Progenitor cell of endocrine pancreas (in vitro differentiated cells): ENCODE measurements around the gene SCUBE3. TPM values are rescaled to one million over a fixed set of nuclear protein-coding genes. Genes with fewer than 3 reads are reported as not detected.

Experiments
- DNase-seq: peaks from one replicate; pipeline ENCODE4 v3.0.0; 2021; ENCODE audit warnings: low spot score; ENCODE audit not compliant: unreplicated experiment
- H3K27ac Mint-ChIP-seq: 2 replicates; pipeline ENCODE4 v1.8.0; 2021; ENCODE audit warnings: mild to moderate bottlenecking, moderate library complexity, mixed read lengths
- H3K27me3 Mint-ChIP-seq: 2 replicates; pipeline ENCODE4 v1.8.0; 2021; ENCODE audit warnings: mixed read lengths
- H3K36me3 Mint-ChIP-seq: 2 replicates; pipeline ENCODE4 v1.8.0; 2022; ENCODE audit warnings: mixed read lengths; ENCODE audit not compliant: insufficient read depth
- H3K4me1 Mint-ChIP-seq: 2 replicates; pipeline ENCODE4 v1.8.0; 2021; ENCODE audit warnings: low read depth, mixed read lengths
- H3K4me3 Mint-ChIP-seq: 2 replicates; pipeline ENCODE4 v1.8.0; 2021; ENCODE audit warnings: low read depth, mild to moderate bottlenecking, moderate library complexity, mixed read lengths
- H3K9me3 Mint-ChIP-seq: 2 replicates; pipeline ENCODE4 v1.8.0; 2021; ENCODE audit warnings: low read depth, mixed read lengths
- total RNA-seq: library from RNA; stranded (reverse); gene quantifications from 2 replicates; pipeline ENCODE4 v1.2.1, GENCODE V29; 2021
- TF ChIP-seq, protein P1 (sequence below): fragments of 200-600 bp; sonication (generic); IDR thresholded peaks from one replicate; pipeline ENCODE4 v1.5.0; 2021; ENCODE audit warnings: antibody characterized with exemption, mild to moderate bottlenecking; ENCODE audit not compliant: unreplicated experiment

SCUBE3 gene
- total RNA-seq, 1 donor from 2014 or later, result 31.1 TPM

DNA sequence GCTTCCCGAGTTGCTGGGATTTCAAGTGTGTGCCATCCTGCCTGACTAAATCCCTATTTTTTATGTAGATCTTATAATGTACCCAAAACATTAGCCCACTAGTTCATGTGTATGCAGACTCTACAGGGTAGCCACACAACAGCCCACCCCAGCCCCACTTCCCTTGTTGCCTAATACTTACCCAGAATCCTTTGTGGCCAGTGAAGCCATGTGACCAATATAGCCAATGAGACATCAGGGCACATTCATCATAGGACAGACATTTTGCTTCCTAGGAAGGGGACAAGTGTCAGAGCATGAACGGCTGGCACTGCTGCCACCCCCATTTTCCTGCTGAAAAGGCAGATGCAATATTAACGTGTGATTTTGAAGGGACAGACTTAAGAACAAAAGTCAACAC, 36.6 kb upstream of the SCUBE3 start:
- no peak overlapping the region for H3K4me3 Mint-ChIP-seq
- H3K9me3 Mint-ChIP-seq, result no peaks in the 10 kb centered on the region
- H3K36me3 Mint-ChIP-seq, result no peaks in the 10 kb centered on the region
- H3K4me1 Mint-ChIP-seq, result peaks cover 5% of the 10 kb centered on the region
- TF ChIP-seq, protein P1, sequence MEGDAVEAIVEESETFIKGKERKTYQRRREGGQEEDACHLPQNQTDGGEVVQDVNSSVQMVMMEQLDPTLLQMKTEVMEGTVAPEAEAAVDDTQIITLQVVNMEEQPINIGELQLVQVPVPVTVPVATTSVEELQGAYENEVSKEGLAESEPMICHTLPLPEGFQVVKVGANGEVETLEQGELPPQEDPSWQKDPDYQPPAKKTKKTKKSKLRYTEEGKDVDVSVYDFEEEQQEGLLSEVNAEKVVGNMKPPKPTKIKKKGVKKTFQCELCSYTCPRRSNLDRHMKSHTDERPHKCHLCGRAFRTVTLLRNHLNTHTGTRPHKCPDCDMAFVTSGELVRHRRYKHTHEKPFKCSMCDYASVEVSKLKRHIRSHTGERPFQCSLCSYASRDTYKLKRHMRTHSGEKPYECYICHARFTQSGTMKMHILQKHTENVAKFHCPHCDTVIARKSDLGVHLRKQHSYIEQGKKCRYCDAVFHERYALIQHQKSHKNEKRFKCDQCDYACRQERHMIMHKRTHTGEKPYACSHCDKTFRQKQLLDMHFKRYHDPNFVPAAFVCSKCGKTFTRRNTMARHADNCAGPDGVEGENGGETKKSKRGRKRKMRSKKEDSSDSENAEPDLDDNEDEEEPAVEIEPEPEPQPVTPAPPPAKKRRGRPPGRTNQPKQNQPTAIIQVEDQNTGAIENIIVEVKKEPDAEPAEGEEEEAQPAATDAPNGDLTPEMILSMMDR, result no peak
- peaks cover 32% of the 10 kb centered on the region for H3K27me3 Mint-ChIP-seq
- no peak for DNase-seq
- no peak overlapping the region for H3K27ac Mint-ChIP-seq

DNA sequence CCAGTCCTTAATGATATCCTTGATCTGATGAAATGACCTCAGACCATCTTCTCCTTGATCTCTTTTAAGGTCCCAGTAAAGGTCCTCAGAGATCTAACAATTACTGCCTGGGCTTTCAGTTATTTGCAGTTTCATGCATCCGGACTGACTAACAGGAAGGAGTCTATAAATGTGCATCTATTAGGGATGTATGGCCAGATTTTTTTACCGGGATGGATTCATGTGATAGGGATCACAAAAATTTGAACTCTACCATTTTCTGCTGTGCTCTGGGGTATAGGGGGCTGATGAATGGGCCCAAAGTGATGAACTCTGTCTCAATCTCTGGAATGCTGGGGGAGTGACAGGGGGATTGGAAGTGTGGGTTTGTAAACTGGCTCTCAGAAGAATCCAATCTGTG, 36.2 kb upstream of the SCUBE3 start:
- Mint-ChIP-seq H3K4me1 (peaks cover 5% of the 10 kb centered on the region), H3K4me3 (no peak overlapping the region), H3K27ac (no peak overlapping the region), H3K27me3 (peaks cover 32% of the 10 kb centered on the region), H3K9me3 (no peaks in the 10 kb centered on the region), H3K36me3 (no peaks in the 10 kb centered on the region)
- TF ChIP-seq, protein P1, result no peak
- no peak for DNase-seq

DNA sequence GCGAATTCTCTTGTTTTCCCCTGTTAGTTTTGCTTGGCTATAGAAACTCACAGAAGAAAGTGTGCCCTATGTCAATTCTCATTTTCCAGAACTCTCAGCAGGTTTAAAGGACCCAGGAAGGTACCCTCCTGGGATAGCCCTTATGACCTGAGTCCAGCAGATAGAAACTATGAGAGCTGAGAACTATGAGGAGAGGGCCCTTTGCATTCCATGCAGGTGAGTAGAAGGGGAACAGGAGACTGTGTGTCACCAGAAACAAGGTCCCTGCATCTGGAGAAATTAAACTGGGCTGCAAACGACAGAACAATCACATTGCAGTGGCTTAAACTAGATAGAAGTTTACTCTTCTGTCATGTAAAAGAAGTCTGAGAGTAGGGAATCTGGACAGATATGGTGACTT, 35.7 kb upstream of the SCUBE3 start:
- TF ChIP-seq, protein P1, result no peak

DNA sequence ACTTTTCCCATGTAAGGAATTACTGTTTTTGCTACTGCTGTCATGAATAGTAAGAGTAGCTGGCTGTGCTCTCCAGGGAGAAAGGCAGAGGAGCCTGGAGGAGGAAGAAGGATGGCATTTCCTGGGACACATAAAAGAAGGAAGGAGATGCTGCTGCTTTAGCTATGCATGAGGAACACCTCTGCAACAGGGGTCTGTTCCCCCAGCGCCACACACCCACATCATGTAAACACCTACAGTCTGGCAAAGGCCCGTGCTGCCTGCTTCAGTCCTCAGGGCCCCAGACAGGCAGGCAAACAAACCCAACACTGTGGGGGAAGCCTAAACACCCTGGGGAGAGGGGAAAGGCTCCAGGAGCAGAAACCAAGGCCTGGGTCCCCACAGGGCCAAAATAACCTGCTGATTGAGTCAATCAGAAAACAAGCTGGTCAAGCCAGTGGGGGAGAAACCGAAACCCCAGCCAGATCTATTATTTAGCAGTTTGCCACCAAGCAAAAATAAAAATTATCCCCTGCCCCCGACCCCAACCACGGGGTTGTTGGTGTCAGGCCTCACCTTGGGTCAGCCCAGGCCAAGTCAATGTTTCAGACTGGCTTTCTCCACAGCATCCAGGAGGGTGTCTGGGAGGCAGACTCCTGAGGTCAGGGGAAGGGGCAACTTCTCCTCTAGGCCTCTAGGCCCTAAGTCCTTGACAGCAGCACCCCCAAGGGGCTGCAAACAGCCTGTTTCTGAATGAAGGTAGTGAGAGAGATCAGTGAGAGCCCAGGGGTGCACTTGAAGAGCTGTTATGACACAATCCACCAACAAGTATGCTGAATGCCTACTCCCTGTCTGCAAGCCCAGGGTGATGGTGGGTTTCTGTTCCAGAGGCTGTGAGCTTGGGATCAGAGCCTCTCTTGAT, 34.6 kb upstream of the SCUBE3 start:
- TF ChIP-seq, protein P1, result no peak
- no peak overlapping the region for H3K27ac Mint-ChIP-seq
- peaks cover 5% of the 10 kb centered on the region for H3K4me1 Mint-ChIP-seq
- no peak for DNase-seq
- H3K9me3 Mint-ChIP-seq, result no peaks in the 10 kb centered on the region
- peaks cover 39% of the 10 kb centered on the region for H3K27me3 Mint-ChIP-seq
- H3K36me3 Mint-ChIP-seq, result no peaks in the 10 kb centered on the region
- no peak overlapping the region for H3K4me3 Mint-ChIP-seq

More for the DNA sequence above, 35.7 kb upstream of the SCUBE3 start:
- Mint-ChIP-seq H3K4me3 (no peak overlapping the region), H3K27me3 (peaks cover 36% of the 10 kb centered on the region), H3K9me3 (no peaks in the 10 kb centered on the region), H3K4me1 (peaks cover 5% of the 10 kb centered on the region), H3K27ac (no peak overlapping the region), H3K36me3 (no peaks in the 10 kb centered on the region)
- DNase-seq, result no peak

DNA sequence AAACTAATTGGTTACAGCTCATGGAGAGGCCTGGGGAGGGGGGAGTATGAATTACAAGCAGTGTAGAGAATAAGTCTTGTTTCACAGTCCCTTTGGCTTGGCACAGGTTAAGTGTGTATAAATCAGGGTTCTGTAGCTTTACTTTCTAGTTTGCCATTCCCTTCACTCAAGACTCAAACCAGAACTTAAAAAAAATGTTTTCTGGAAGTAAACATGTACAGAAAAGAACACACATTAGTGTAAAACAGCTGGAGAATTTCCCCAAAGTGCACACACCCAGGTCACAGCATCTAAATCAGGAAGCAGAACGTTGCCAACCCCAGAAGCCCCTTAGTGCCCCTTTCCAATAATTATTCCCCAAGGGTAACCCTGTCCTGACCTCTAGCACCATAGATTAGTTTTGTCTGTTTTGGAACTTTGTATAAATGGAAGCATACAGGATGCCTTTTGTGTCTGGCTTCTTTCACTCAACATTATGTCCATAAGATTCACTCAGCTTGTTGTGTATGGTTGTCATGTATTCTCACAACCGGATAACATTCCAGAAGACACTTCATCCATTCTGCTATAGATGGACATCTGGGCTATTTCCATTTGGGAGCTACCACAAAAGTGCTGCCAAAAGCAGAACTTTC, 33.7 kb upstream of the SCUBE3 start:
- H3K36me3 Mint-ChIP-seq, result no peaks in the 10 kb centered on the region

More for the DNA sequence above, 33.7 kb upstream of the SCUBE3 start:
- TF ChIP-seq, protein P1, result no peak
- Mint-ChIP-seq H3K4me3 (no peak overlapping the region), H3K9me3 (no peaks in the 10 kb centered on the region), H3K27me3 (peaks cover 39% of the 10 kb centered on the region), H3K27ac (no peak overlapping the region), H3K4me1 (peaks cover 9% of the 10 kb centered on the region)
- no peak for DNase-seq
